GM12878 (cell line): ENCODE data around the gene HTR1D. TPM values are rescaled to one million over a fixed set of nuclear protein-coding genes. Genes with fewer than 3 reads are reported as not detected.

Experiments used
- ATAC-seq: fragments of 200-7000 bp; cut with Tn5 transposase; 3 replicates; pipeline ENCODE4 v1.9.1; 2020; ENCODE audit warnings: mild to moderate bottlenecking, moderate library complexity
- BruUV-seq: library from RNA; stranded (reverse); fragments of 400-500 nt; replicated peaks from 2 replicates; lab custom pipeline; 2021; lab: Mats Ljungman, UMichigan
- CTCF ChIA-PET: fragments of 300-600 bp; sonication (Branson Sonifier 250); formaldehyde crosslinking; extraction: SDS; loops from one replicate; lab custom pipeline; 2021; ENCODE audit warnings: inconsistent platforms; lab: Yijun Ruan, JAX
- POLR2A ChIA-PET: fragments of 350-600 bp; formaldehyde crosslinking; extraction: SDS; loops from one replicate; lab custom pipeline; 2021; ENCODE audit warnings: inconsistent platforms; lab: Charles Lee
- RAD21 ChIA-PET: fragments of 300-600 bp; sonication (Branson Sonifier 250); formaldehyde crosslinking; loops from one replicate; lab custom pipeline; 2023; ENCODE audit warnings: antibody characterized with exemption; ENCODE audit not compliant: unreplicated experiment; lab: Charles Lee
- SMC1A ChIA-PET: fragments of 300-600 bp; sonication (Branson Sonifier 250); formaldehyde crosslinking; loops from one replicate; lab custom pipeline; 2023; ENCODE audit not compliant: unreplicated experiment, uncharacterized antibody; lab: Charles Lee
- DNase-seq: peaks from one replicate; pipeline ENCODE4 v3.0.0-alpha.2; 2011; ENCODE audit warnings: low read depth, low spot score
- FAIRE-seq: peaks from 3 replicates; lab custom pipeline; 2011; peaks lifted over from hg19 to GRCh38; lab: Jason Lieb, UNC
- H2AFZ ChIP-seq: 2 replicates; pipeline ENCODE4 v1.6.0; 2011; ENCODE audit warnings: low read depth, low read length, control low read depth; ENCODE audit not compliant: control insufficient read depth
- H3K27ac ChIP-seq: 2 replicates; pipeline ENCODE4 v1.5.1; 2011; ENCODE audit warnings: control low read depth; ENCODE audit not compliant: control insufficient read depth, insufficient read depth
- H3K27me3 ChIP-seq, 2 experiments: replicated peaks in 1 of 2; 2 replicates each; pipeline versions ENCODE4 v1.6.0 to v1.6.1; 2011; ENCODE audit warnings: low read length in 1 of 2; ENCODE audit not compliant: control insufficient read depth in 2 of 2, insufficient read depth in 2 of 2
- H3K36me3 ChIP-seq, 2 experiments: 2 replicates each; pipeline ENCODE4 v1.5.1; 2011; ENCODE audit warnings: low read length in 1 of 2; ENCODE audit not compliant: control insufficient read depth in 2 of 2, insufficient read depth in 2 of 2
- H3K4me1 ChIP-seq: 2 replicates; pipeline ENCODE4 v1.6.1; 2011; ENCODE audit warnings: mild to moderate bottlenecking, low read length, moderate library complexity, mixed read lengths; ENCODE audit not compliant: control insufficient read depth, insufficient read depth
- H3K4me2 ChIP-seq: 2 replicates; pipeline ENCODE4 v1.6.0; 2011; ENCODE audit warnings: control low read depth; ENCODE audit not compliant: control insufficient read depth, insufficient read depth
- H3K4me3 ChIP-seq: fragments of 200-600 bp; sonication (generic); 2 replicates; pipeline ENCODE4 v1.5.1; 2016
- H3K79me2 ChIP-seq: 2 replicates; pipeline ENCODE4 v1.6.0; 2011; ENCODE audit warnings: low read length; ENCODE audit not compliant: control insufficient read depth, insufficient read depth
- H3K9ac ChIP-seq: 2 replicates; pipeline ENCODE4 v1.8.0; 2011; ENCODE audit warnings: low read length, control low read depth, mixed read lengths; ENCODE audit not compliant: control insufficient read depth, insufficient read depth
- H3K9me3 ChIP-seq: replicated peaks from 3 replicates; pipeline ENCODE4 v1.5.1; 2011; ENCODE audit warnings: mild to moderate bottlenecking, low read length; ENCODE audit not compliant: control insufficient read depth, insufficient read depth
- H4K20me1 ChIP-seq: 2 replicates; pipeline ENCODE4 v1.6.0; 2011; ENCODE audit not compliant: control insufficient read depth, insufficient read depth
- ATF2 ChIP-seq: IDR thresholded peaks from 2 replicates; pipeline ENCODE4 v1.6.1; 2012; ENCODE audit warnings: low read length, inconsistent platforms
- E4F1 ChIP-seq: fragments of 450-650 bp; IDR thresholded peaks from 2 replicates; pipeline ENCODE4 v1.6.1; 2018; ENCODE audit warnings: borderline replicate concordance, mild to moderate bottlenecking; ENCODE audit not compliant: partially characterized antibody
- MAX ChIP-seq: IDR thresholded peaks from 2 replicates; pipeline ENCODE4 v1.6.1; 2012; ENCODE audit warnings: low read depth, low read length, improper control_type of control experiment
- MEF2A ChIP-seq: IDR thresholded peaks from 2 replicates; pipeline ENCODE4 v1.6.1; 2011; ENCODE audit warnings: low read depth, mild to moderate bottlenecking, low read length, moderate library complexity; ENCODE audit not compliant: insufficient read depth
- RUNX3 ChIP-seq: IDR thresholded peaks from 2 replicates; pipeline ENCODE4 v1.6.1; 2012; ENCODE audit warnings: low read length, inconsistent platforms
- TCF12 ChIP-seq: IDR thresholded peaks from 2 replicates; pipeline ENCODE4 v1.6.1; 2011; ENCODE audit warnings: low read depth, mild to moderate bottlenecking, low read length
- whole genome bisulfite sequencing: methylation state at CpG from one replicate; pipeline ENCODE4 v1.1.6; 2016; ENCODE audit warnings: low lambda C conversion rate; ENCODE audit not compliant: insufficient replicate concordance, insufficient coverage; ENCODE audit errors: missing lambda C conversion rate; 5-methylcytosine and 5-hydroxymethylcytosine counted together
- in situ Hi-C: fragments of 300-500 bp; cut with MboI; formaldehyde crosslinking; loops from 9 replicates; pipeline ENCODE4 v1.14.3; 2018; ENCODE audit warnings: mixed read lengths
- intact Hi-C: fragments of 100-400 bp; cut with micrococcal nuclease; formaldehyde crosslinking; loops from one replicate; pipeline ENCODE4 v1.14.2; 2022; ENCODE audit not compliant: unreplicated experiment
- polyA plus RNA-seq, 11 experiments: library from polyadenylated mRNA; depleted of rRNA in 4 of 11; unstranded in 6 of 11; stranded (reverse) in 5 of 11; fragments of >200 nt; fragmentation: Nextera tagmentation in 4 of 11; fragmentation: Illumina TruSeq in 1 of 11; extraction: Ambion mirVana in 4 of 11; extraction: Trizol in 1 of 11; gene quantifications; 1 replicate in 1 of 11; 2 replicates in 10 of 11; pipeline versions ENCODE4 v1.2.1 to v1.2.3, GENCODE V29; 2011 to 2016; ENCODE audit warnings: inconsistent platforms in 2 of 11, missing spikeins in 2 of 11, low read depth in 1 of 11
- total RNA-seq, 4 experiments: library from RNA; depleted of rRNA in 3 of 4; stranded (reverse); fragments of >200 nt in 3 of 4; fragmentation: Illumina TruSeq in 1 of 4; extraction: Trizol in 1 of 4; gene quantifications; 2 replicates each; pipeline versions ENCODE4 v1.2.1 to v1.2.3, GENCODE V29; 2013 to 2021

The HTR1D gene
- total and polyA plus RNA-seq, 10 of the 15 experiments (the other 5 are each of a cell fraction or from before 2014, with no cell fraction given): 0.07 TPM; not detected in 9

GRCh38 chr1:23202263-23202749 lies 15.0 kb downstream of the HTR1D start:
- Histone ChIP-seq H3K4me1 (peaks cover 4% of the 10 kb centered on the region; the same call in 1 of the 2 replicates), H2AFZ (no peak overlapping the region), H3K27me3 (no peaks in the 10 kb centered on the region), H3K9me3 (no peaks in the 10 kb centered on the region), H3K79me2 (no peaks in the 10 kb centered on the region), H3K9ac (no peak overlapping the region), H3K4me3 (no peak overlapping the region), H4K20me1 (no peaks in the 10 kb centered on the region), H3K36me3 (no peaks in the 10 kb centered on the region), H3K27ac (no peak overlapping the region), H3K4me2 (no peak overlapping the region)
- ATAC-seq (peak; percentile 52), FAIRE-seq (no peak), DNase-seq (no peak)
- intact Hi-C loops (no loop called here), in situ Hi-C loops (no loop called here)
- CTCF ChIA-PET: interaction anchor here (1.4 kb wide), 1 partner anchor 19 kb away, joined by 4 read pairs; no protein-coding TSS in a partner anchor
- POLR2A ChIA-PET: no interaction called here
- WGBS: 0% methylated on average over 3 of the region's 3 CpGs
- RAD21 ChIA-PET: interaction anchor here (1.0 kb wide), 1 partner anchor 18 kb away, joined by 3 read pairs; no protein-coding TSS in a partner anchor
- BruUV-seq: no TSS peak
- SMC1A ChIA-PET: interaction anchor here (1.5 to 1.6 kb wide), 2 partner anchors 8 to 19 kb away, joined by 3 to 6 read pairs; no protein-coding TSS in a partner anchor
- TF ChIP-seq E4F1 (no peak), ATF2 (no peak), TCF12 (0 out of 2 replicates have a peak, but pooled peaks have one; percentile 6), MAX (no peak), MEF2A (0 out of 2 replicates have a peak, but pooled peaks have one; percentile 37), RUNX3 (0 out of 2 replicates have a peak, but pooled peaks have one; percentile 27)
